ENCODE measurements around the gene NR4A1.
A peak's percentile ranks its signal among the peaks of the same experiment; 100 is the strongest.

The NR4A1 gene

GRCh38 chr12:52050758-52051541 is at the start of gene NR4A1:
NR4A1 (plus strand) TSS chr12:52051442; CDS start chr12:52054329, 2,887 bp downstream.
- peak; percentile 99 for DNase-seq (ENCODE audit: low read depth in 1 of 2, low spot score in 1 of 2)

GRCh38 chr12:52003016-52003550 is 48.2 kb upstream of the NR4A1 start:
- no peak for DNase-seq (ENCODE audit: low read depth in 1 of 2, low spot score in 1 of 2)

DNA sequence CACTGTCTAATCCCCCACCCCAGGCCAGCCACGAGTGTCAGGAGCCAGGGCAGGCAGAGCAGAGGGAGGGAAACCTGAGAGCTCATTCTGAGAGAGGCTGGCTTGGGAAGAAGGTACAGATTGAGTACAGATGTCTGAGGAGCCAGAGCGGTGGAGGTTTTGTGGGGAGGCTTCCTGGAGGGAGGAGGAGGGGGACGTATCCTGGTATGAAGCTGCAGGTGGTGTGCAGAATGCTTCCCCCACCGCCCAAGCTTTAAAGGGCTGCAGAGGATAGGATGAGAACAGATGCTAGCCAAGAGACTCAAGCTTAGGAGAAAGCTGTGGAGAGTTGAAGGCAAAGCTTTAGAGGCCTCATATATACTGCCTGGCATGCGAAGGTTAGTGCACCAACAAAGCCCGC is 47.7 kb upstream of the NR4A1 start:
- no peak for DNase-seq (ENCODE audit: low read depth in 1 of 2, low spot score in 1 of 2)

GRCh38 chr12:52004042-52004648 is 47.1 kb upstream of the NR4A1 start:
- DNase-seq (ENCODE audit: low read depth in 1 of 2, low spot score in 1 of 2), result no peak

DNA sequence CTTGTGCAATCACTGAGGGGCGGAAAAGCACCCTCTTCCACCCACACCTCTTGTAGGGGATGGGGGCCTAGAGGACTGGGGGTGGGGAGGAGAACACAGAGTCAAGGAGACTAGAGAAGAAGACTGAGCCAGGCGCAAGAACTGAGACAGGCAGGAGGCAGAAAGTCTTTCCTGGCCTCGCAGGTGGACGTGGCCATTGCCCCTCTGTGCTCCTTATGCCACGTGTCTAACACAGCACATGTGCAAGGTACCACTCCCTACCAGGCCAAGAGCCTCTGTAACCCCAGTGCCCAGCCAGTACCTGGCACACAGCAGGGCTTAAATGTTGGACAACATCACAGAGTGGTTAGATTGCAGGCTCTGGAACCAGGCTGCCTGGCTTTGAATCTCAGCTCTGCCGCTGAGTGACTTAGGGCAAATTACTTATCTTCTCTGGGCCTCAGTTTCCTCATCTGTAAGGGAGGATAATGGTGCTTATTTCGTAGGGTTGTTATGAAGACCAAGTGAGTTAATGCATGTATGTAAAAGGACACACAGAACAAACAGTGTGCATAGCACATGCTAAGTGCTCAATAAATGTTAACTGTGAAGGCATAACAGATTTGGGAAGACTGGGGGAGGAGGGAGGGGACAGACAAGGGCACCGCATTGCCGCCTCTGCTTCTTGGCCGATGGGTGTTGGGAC is 45.9 kb upstream of the NR4A1 start:
- DNase-seq (ENCODE audit: low read depth in 1 of 2, low spot score in 1 of 2), result no peak

GRCh38 chr12:52005903-52006703 is 45.1 kb upstream of the NR4A1 start:
- DNase-seq (ENCODE audit: low read depth in 1 of 2, low spot score in 1 of 2), result no peak

DNA sequence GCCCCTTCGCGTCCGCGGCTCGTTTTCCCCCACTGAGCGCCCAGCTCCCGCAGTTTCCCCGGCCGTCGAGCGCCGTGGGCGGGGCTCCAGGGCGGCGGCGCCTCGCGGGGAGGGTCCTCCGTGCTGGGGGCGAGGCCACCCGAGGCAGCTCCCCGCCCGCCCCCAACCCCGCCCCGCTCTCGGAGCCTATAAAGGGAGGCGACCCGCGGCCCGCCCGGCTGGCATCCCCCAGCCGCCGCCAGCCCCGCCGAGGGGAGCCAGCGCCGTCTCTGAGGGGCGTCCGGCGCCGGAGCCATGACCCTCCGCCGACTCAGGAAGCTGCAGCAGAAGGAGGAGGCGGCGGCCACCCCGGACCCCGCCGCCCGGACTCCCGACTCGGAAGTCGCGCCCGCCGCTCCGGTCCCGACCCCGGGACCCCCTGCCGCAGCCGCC is 44.5 kb upstream of the NR4A1 start, which contains the start of gene TAMALIN:
Gene TAMALIN, plus strand, starts transcription at position 221 of the 432 bp plus-strand sequence. Its CDS starts 74 bp downstream, at position 295.
- DNase-seq (ENCODE audit: low read depth in 1 of 2, low spot score in 1 of 2), result peak; percentile 69 to 74

DNA sequence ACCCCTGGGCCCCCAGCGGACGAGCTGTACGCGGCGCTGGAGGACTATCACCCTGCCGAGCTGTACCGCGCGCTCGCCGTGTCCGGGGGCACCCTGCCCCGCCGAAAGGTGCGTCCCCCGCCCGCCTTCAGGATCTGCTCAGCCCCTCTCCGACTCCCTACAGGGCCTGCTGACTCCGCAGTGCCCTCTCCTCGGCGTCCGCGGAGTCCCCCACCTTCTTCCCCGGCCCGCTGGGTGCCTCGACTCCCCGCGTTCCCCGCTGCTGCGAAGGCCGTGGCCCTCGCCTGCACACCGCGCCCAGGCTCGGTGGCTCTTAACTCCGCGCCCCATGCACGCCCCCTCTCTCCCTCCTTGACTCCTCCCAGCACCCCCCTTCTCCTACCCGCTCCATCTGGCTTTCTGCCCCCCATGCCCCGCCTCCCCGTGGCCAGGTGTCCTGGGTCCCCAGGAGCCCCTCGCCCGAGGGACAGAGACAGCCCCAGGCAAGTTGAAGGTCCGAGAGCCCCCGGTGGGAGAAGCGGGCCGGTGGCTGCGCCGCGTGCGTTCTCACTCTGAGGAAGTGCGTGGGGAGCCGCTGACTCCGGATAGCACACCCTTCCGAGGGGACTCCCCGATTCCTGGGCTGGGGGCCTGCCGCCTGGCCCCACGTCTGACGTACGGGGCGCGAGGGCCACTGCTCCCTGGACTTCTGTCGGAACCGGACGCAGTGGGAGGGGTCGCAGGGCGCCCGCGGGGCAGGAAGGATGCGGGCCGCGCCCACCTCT is 43.9 kb upstream of the NR4A1 start:
- peak in 1 of 2 donors; percentile 23 for DNase-seq (ENCODE audit: low read depth in 1 of 2, low spot score in 1 of 2)

DNA sequence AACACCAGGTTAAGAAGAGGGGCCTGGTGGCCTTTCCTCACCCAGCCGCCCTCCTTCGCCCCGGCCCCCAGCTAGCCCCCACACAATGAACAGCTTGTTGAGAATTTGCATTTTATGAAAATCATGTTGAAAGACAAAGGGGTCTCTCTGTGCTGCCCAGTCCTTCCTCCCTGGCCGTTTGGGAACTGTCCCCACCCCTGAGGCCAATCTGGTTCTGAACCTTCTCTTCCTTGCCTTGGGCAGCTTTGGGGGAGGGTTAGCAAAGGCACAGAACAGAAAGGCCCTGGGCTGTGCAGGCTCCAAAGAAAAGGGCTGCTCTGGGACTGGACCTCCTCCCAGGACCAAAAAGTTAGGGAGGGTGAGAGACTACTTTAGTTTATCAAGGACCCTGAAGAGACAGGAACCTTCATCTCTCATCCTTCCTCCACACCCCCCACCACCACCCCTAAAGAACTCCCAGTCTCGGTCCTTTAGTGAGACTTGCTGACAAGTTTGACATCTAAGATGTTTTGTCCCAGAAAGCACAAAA is 43.2 kb upstream of the NR4A1 start:
- no peak for DNase-seq (ENCODE audit: low read depth in 1 of 2, low spot score in 1 of 2)

- no peak for DNase-seq (ENCODE audit: low read depth in 1 of 2, low spot score in 1 of 2)
Observed at GRCh38 chr12:52009081-52009751, 42.0 kb upstream of the NR4A1 start.

GRCh38 chr12:52010152-52010622 is 41.1 kb upstream of the NR4A1 start:
- no peak for DNase-seq (ENCODE audit: low read depth in 1 of 2, low spot score in 1 of 2)

DNA sequence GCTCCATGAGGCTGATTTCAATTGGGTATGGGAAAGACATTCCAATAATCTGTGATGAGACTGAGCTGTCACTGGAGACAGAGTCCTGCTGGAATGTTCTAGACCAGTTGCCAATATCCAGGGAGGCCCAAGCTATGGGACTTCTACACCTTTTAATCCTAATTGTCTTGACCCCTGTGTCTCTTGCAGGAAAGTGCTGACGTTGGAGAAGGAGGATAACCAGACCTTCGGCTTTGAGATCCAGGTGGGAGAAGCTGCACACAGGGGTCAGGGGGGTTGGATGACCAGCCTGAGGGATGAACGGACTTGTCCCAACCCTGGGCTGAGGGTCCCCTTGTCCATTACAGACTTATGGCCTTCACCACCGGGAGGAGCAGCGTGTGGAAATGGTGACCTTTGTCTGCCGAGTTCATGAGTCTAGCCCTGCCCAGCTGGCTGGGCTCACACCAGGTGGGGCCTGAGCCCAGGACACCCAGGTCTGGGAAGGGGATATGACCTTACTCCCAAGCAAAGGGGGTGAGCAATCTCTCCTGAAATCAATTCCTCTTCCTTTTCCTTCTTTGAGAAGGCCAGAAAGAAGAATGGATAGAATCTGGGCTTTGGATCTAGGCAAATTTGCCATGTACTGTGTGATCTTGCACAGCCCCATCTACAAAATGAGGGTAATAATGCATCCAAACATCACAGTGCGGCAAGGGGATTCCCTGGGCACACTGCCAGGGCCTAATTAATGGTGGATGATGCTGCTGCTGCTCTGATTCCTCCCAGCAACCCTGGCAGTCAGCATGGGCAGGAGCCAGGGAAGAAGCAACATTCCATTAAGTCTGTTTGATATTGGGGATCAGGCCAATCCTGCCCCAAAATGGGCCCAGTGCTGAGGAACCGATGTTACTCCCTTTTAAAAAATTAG is 40.3 kb upstream of the NR4A1 start:
- DNase-seq (ENCODE audit: low read depth in 1 of 2, low spot score in 1 of 2), result no peak

DNA sequence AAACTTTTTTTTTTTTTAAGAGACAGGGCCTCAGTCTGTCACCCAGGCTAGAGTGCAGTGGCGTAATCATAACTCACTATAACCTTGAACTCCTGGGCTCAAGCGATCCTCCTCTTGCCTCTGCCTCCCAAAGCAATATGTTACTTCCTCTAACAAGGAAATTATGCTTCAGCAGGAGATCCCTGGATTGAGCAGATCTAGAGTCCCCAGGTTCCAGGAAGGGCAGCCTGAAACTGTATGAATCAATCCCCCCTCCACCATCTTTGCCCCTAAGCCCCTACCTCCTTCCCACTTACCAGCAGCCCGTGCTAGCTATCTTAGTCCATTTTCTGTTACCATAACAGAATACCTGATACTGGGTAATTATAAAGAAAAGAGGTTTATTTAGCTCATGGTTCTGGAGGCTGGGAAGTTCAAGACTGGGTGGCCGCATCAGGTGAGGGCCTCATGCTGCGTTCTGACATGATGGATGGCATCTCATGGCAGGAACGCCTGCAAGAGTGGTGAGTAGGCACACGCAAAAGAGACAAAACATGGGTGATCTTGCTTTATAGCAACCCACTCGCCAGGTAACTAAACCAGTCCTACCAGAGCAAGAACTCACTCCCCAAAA is 39.5 kb upstream of the NR4A1 start:
- no peak for DNase-seq (ENCODE audit: low read depth in 1 of 2, low spot score in 1 of 2)

GRCh38 chr12:52013626-52014310 is 37.5 kb upstream of the NR4A1 start:
- no peak for DNase-seq (ENCODE audit: low read depth in 1 of 2, low spot score in 1 of 2)

DNA sequence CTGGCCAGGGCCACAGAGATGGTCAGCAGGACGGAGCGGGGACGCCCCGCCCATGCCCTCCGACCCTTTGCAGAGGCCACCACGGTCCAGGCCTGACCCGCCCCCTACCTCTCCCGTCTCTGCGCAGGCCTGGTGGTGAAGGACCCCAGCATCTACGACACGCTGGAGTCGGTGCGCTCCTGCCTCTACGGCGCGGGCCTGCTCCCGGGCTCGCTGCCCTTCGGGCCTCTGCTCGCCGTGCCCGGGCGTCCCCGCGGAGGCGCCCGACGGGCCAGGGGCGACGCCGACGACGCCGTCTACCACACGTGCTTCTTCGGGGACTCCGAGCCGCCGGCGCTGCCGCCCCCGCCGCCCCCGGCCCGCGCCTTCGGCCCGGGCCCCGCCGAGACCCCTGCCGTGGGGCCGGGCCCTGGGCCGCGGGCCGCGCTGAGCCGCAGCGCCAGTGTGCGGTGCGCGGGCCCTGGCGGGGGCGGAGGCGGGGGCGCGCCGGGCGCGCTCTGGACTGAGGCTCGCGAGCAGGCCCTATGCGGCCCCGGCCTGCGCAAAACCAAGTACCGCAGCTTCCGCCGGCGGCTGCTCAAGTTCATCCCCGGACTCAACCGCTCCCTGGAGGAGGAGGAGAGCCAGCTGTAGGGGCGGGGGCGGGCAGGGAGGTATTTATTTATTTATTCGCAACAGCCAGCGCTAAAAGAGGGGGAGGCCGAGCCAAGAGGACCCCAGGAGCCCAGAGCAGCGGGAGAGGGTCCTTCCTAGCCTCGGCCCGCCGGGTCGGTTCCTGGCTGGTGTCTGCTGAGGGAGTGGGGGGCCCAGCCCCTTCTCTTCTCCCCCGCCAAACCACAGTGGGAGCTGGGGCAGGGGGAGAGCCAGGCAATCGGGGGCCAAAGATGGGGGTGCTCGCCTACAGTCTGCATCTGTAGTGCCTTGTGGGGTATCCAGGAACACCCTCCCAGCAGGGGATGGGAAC is 36.4 kb upstream of the NR4A1 start:
- DNase-seq (ENCODE audit: low read depth in 1 of 2, low spot score in 1 of 2), result no peak

GRCh38 chr12:52015532-52016041 is 35.7 kb upstream of the NR4A1 start:
- DNase-seq (ENCODE audit: low read depth in 1 of 2, low spot score in 1 of 2), result no peak

Data from stimulated activated CD4-positive, alpha-beta T cell treated with anti-CD3 and anti-CD28 coated beads, Interleukin-15, amount 100 ng/mL, for 1 hour (primary cell).